ENCODE results near the gene PCSK1.
"Not testable (repeated sequence)": the region's sequence is repeated elsewhere in the genome, so short reads cannot be mapped to it uniquely, and the experiment has no call there.

PCSK1 gene

GRCh38 chr5:96425443-96425842 is 7.6 kb downstream of the PCSK1 start:
- DNase-seq = no peak

GRCh38 chr5:96415897-96416296 is 17.2 kb downstream of the PCSK1 start:
- no peak for DNase-seq

- no peak for DNase-seq
These were observed 20.1 kb downstream of the PCSK1 start for GRCh38 chr5:96412868-96413449.

DNA sequence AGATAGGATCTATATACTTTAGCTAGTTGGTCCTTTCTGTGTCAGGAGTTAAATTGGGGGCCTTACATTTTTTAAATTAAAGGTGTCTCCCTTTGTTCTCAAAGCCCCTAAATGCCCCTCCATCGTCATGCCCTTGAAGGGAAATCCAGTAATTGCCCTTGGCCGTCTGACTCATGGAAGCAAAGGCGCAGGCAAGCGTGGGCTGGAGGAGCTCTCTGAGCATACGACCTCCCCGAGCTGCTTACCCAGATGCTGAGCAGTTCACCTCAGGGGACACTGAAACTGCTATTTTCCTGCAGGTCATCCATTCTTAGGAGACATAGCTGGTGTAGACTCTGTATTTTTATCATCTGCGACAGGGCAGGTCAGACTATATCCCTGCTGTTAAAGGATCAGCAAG is 23.0 kb downstream of the PCSK1 start:
- DNase-seq = no peak

- DNase-seq = no peak
These were observed 24.1 kb downstream of the PCSK1 start for GRCh38 chr5:96408841-96409538.

- DNase-seq = no peak
These were observed 24.8 kb downstream of the PCSK1 start for GRCh38 chr5:96408210-96408777.

DNA sequence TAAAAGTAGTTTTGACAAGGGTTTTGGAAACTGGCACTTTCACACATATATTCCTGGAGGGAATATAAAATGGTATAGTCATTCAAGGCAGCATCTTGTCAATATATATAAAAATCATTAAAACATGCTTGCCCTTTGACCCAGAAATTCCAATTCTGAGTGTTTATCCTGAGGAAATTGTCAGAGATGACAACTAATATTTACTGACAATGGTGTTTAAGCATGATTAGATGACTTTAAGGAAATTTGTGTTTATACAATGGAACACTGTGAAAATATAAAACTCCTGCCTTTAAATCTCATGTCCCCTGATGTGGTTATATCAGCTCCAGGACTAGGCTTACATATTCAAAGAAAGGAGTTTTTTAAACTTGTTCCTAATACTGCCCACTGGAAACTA is 25.6 kb downstream of the PCSK1 start:
- no peak for DNase-seq

- no peak for DNase-seq
These were observed 28.7 kb downstream of the PCSK1 start for GRCh38 chr5:96404191-96404867.

DNA sequence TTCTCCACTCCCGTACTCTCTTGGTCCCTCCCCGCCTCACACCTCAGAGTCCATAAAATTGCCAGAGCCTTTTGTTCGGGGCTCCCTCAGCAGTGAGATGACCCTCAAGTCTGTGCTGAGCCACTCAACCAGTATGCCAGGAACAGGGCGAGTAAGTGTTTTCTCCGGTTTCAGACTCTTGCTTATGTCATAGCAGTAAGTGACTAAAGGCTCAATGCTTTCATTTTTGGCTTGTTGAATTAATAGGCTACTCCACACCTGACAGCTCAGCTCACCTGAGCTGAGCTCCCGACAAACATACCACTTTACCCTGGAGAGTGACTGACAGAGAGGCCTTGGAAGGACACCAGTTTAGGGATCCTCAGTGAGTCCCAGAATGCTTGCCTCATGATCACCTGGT is 30.5 kb downstream of the PCSK1 start:
- no peak for DNase-seq

GRCh38 chr5:96396878-96397277 is 36.2 kb downstream of the PCSK1 start:
- DNase-seq = no peak

DNA sequence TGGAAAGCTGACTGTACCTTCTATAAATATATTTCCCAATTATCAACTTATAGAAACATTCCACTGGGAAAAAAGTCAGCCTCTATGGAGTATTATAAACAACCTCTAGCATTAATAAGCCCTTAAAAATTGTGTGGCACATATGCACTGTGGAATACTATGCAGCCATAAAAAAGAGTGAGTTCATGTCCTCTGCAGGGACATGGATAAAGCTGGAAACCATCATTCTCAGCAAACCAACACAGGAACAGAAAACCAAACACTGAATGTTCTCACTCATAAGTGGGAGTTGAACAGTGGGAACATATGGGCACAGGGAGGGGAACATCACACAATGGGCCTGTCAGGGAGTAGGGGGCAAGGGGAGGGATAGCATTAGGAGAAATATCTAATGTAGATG is 37.8 kb downstream of the PCSK1 start:
- not testable (repeated sequence) for DNase-seq

GRCh38 chr5:96391921-96392320 is 41.1 kb downstream of the PCSK1 start:
- no peak for DNase-seq

DNA sequence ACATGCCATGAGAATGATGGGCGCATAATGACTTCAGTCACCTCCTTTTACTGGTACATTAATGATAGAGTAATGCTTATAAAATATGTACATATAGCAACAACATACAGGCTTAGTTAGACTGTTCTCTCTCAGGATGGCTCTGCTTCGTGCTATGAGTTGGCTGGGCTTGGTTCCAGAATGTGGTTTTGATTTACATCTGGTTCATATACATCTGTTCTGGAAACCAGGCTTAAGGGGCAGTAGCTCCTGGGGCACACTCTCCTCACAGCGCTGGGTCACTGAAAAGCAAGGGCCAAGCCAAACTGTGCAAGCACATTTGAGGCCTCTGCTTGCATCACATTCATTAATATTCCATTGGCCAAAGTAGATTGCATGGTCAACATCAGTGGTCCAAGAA is 44.9 kb downstream of the PCSK1 start:
- DNase-seq = no peak

DNA sequence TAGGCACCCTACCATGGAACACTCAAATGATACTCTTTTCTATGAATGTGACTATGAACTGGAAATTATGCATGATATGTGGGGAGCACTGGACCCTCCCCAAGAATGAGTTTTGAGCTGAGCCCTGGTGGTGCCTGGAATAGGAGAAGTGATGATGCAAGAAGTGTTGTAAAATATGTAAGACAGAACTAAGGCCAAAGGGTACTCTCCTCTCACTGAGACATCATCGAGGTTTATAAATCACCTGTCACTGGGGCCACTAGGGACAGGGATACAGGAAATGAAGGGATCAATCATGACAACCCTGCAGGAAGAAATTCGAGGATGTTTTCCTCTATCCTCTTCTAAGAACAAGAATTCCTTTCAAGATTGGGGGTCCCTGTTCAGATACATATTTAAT is 45.4 kb downstream of the PCSK1 start:
- no peak for DNase-seq

DNA sequence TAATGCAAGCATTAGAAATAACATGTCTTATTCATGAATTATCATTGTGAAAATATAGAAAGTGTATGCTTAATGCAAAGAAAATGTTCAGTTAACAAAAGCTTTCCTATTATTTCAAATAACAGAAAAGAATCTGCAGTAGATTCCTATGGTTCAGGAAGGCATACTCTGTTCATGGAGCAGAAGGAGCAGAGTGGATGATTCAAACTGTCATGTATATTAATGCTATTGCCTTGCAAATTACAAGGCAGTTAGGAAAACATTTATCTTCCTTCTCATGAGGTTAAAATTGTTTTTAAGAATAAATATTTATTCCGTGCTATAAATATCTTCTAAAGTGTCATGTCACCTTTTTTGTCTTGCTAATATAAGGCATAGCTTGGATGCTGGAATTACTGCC is 47.5 kb downstream of the PCSK1 start:
- no peak for DNase-seq

GRCh38 chr5:96384353-96384752 is 48.7 kb downstream of the PCSK1 start:
- DNase-seq = no peak

DNA sequence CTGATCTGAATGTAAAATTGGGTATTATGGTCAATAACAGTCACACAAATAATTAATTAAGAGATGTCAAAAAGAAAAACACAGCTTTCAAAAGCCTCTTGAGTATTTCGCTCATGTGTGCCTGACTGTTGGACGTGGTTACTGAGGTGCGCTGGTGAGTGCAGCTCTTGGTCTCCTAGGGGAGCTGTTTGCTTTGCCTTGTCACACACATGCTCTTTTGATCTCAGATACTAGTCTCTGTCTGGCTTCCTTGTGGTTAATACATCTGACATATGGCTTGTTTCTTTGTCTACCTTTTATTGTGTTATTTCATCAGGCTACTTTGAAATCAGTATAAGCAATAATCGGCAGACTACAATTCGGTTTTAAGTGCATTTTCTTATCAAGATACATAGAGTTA is 51.5 kb downstream of the PCSK1 start:
- DNase-seq = peak; percentile 11

GRCh38 chr5:96379896-96380295 is 53.2 kb downstream of the PCSK1 start:
- no peak for DNase-seq

- no peak for DNase-seq
These were observed 55.5 kb downstream of the PCSK1 start for GRCh38 chr5:96377597-96377996.

DNA sequence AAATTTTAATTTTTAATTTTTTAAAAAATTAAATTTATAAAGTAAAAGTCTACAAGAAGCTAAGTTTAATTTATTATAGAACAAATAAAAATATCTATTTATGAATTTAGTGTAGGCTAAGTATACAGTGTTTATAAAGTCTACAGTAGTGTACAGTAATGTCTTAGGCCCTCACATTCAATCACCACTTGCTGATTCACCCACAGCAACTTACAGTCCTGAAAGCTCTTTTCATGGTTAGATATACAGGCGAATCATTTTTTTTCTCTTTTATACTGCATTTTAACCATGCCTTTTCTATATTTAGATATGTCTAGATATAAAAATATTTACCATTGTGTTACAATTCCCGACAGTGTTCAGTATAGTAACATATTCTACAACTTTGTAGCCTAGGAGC is 55.9 kb downstream of the PCSK1 start:
- no peak for DNase-seq

GRCh38 chr5:96374653-96375052 is 58.4 kb downstream of the PCSK1 start:
- no peak for DNase-seq

DNA sequence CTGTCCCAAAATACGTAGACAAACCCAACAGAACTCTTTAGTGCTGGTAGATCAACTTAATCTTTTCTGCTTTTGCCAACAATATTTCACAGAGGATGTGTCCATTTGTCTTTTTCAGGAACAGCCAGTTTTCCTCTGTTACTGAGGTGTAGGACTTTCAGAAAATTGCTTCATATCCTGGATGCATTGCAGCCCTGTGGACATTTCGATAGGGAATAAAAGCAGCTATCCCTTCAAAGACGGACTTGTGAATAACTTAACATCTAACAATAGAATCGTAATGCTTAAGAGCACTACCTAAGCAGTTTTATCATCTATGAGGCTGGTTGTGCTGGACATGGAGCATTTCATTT is 59.7 kb downstream of the PCSK1 start:
- DNase-seq = no peak

- no peak for DNase-seq
These were observed 60.2 kb downstream of the PCSK1 start for GRCh38 chr5:96372726-96373380.

- no peak for DNase-seq
These were observed 62.1 kb downstream of the PCSK1 start for GRCh38 chr5:96370976-96371375.

Measured in NCI-H1436 treated with DMSO at 0.1 percent for 48 hours (cell line).